Activated T-cell treated with anti-CD3 and anti-CD28 coated beads, Interleukin-2, amount 50 U/mL, for 72 hours (primary cell): Measurements from ENCODE around the gene TCN2. TPM values are rescaled to one million over a fixed set of nuclear protein-coding genes. Genes with fewer than 3 reads are reported as not detected.

Source experiments
- ATAC-seq, 2 donors: fragments of 150-1000 bp; cut with Tn5 transposase; replicated peaks in 1 of 2; 2 replicates each; pipeline ENCODE4 v1.10.0; 2021; ENCODE audit warnings: moderate library complexity in 2 of 2, mild to moderate bottlenecking in 1 of 2
- DNase-seq, 2 donors: peaks; one replicate each; pipeline ENCODE4 v3.0.0; 2021 to 2022; ENCODE audit warnings: mixed read lengths in 1 of 2
- H3K27ac Mint-ChIP-seq: one replicate; pipeline ENCODE4 v1.8.0; 2022; ENCODE audit warnings: mild to moderate bottlenecking, moderate library complexity, mixed read lengths
- H3K27me3 Mint-ChIP-seq: one replicate; pipeline ENCODE4 v1.8.0; 2022; ENCODE audit warnings: low read depth, mixed read lengths
- H3K36me3 Mint-ChIP-seq, 2 donors: one replicate each; pipeline ENCODE4 v1.8.0; 2022; ENCODE audit warnings: mixed read lengths in 2 of 2, mild to moderate bottlenecking in 1 of 2; ENCODE audit not compliant: insufficient read depth in 2 of 2
- H3K4me1 Mint-ChIP-seq: one replicate; pipeline ENCODE4 v1.8.0; 2022; ENCODE audit warnings: low read depth, mixed read lengths
- H3K4me3 Mint-ChIP-seq, 2 donors: one replicate each; pipeline ENCODE4 v1.8.0; 2022; ENCODE audit warnings: mild to moderate bottlenecking in 2 of 2, mixed read lengths in 2 of 2, moderate library complexity in 2 of 2
- H3K9me3 Mint-ChIP-seq, 2 donors: one replicate each; pipeline ENCODE4 v1.8.0; 2022; ENCODE audit warnings: mixed read lengths in 2 of 2
- total RNA-seq, 2 donors: library from RNA; stranded (reverse); gene quantifications; one replicate each; pipeline ENCODE4 v1.2.3, GENCODE V29; 2022

The TCN2 gene
- total RNA-seq, 2 donors from 2014 or later: 0.44 to 1.3 TPM

DNA sequence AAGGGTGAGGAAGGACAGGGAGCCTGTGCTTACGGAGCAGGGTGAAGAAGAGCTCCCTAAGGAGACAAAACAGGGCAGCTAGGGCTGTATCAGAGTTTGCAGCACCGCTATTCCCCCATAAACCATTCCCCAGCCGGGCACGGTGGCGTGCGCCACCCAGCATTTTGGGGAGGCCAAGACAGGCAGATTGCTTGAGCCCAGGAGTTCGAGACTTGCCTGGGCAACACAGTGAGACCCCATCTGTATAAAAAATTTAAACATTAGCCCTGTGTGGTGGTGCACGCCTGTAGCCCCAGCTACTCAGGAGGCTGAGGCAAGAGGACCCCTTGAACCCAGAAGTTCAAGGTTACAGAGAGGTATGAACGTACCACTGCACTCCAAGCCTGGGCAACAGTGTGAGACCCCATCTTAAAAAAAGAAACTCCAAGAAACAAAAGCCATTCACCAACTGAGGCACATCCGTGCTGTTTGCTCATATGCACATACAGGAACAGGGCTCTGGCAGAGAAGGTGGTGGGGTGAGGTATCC lies 37.2 kb upstream of the TCN2 start:
- Mint-ChIP-seq H3K27me3 (no peaks in the 10 kb centered on the region), H3K4me3 (no peak overlapping the region), H3K9me3 (no peaks in the 10 kb centered on the region), H3K27ac (no peak overlapping the region), H3K4me1 (no peaks in the 10 kb centered on the region), H3K36me3 (no peaks in the 10 kb centered on the region)
- DNase-seq (no peak), ATAC-seq (no peak)

DNA sequence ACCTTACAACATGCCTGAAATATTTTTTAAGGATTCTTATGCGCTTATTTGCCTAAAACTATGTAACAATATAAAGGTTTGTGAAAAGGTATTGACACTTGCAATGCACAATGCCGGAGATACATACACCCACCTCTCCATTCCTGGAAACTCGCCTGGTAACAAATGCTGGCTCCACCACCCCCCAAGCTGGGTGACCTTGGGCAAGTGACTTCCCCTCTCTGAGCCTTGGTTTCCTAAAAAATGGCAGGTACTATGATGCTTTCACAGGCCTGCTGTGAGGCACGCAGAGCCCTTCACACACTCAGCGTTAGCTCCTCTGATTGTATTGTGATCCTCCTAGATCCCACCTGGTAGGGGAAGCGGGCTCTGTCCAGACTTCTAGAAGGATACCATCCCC lies 34.8 kb upstream of the TCN2 start:
- no peak for ATAC-seq
- no peak for DNase-seq
- Mint-ChIP-seq H3K27me3 (no peaks in the 10 kb centered on the region), H3K27ac (no peak overlapping the region), H3K36me3 (peaks cover 0 to 2% of the 10 kb centered on the region in 2 donors), H3K4me3 (no peak overlapping the region), H3K9me3 (no peaks in the 10 kb centered on the region), H3K4me1 (no peaks in the 10 kb centered on the region)

DNA sequence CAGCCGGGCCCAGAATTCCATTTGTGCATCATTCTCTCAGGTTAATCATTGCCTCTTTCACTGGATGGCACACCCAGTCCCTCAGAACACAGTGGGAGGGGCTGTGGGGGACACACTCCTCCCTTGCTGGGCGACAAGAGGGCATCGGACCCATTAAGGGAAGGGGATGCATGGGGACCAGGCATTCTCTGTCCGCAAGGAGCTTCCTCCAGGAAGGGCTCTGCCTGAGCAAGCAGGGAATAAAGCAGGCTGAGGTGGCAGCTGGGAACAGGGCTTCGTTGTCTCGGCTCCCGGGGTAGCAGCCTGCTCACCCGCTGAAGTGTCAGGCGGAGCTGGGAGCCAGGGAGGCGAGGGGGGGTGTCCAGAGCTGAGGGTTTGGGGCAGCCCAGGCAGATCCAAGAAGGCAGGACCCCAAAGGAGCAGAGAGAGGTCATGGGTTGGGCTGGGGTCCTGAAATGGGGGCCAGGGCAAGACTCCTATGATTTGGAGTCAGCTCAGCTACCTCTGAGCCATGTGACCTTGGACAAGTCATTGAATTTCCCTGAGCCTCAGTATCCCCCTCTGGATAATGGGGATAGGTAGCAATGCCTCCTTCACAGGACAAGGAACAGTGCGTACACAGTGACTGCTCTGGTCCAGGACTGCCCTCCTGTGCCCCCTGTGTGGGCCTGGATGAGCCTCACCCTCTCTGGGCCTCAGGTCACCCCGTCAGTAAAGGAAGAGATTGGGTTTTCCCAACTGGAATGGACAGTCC lies 34.0 kb upstream of the TCN2 start:
- H3K27ac Mint-ChIP-seq: no peak overlapping the region

DNA sequence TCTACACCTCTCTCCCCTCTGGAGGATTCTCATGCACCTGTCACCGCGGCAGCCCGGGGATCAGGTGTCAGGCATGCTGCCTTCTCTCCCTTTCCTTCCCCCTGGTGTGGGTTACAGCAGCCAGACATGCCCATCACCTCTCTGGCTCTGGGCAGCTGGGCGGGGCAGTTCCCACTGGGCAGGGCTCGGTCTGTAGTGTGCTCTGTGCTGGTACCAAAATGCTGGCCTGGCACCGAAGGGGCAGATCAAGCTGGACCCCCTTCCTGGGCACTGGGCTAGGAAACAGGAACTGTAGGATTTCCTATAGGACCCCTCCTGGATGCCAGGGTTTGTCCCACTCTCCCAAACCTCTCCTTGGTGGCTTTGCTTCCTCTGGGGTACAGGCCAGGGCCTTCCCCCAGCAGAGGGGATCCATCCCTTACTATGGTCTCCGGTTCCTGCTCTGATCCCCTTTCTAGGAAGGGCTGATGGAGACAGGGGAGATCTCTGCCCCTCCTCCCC lies 33.3 kb upstream of the TCN2 start:
- H3K27ac Mint-ChIP-seq: no peak overlapping the region
- no peak overlapping the region for H3K4me3 Mint-ChIP-seq
- no peaks in the 10 kb centered on the region for H3K9me3 Mint-ChIP-seq
- ATAC-seq (no peak), DNase-seq (no peak)
- H3K4me1 Mint-ChIP-seq: no peaks in the 10 kb centered on the region
- no peaks in the 10 kb centered on the region for H3K27me3 Mint-ChIP-seq
- peaks cover 0 to 2% of the 10 kb centered on the region in 2 donors for H3K36me3 Mint-ChIP-seq

More for the DNA sequence above, 34.0 kb upstream of the TCN2 start:
- no peak for DNase-seq
- H3K9me3 Mint-ChIP-seq: no peaks in the 10 kb centered on the region
- H3K4me3 Mint-ChIP-seq: no peak overlapping the region
- H3K36me3 Mint-ChIP-seq: peaks cover 0 to 2% of the 10 kb centered on the region in 2 donors
- no peaks in the 10 kb centered on the region for H3K27me3 Mint-ChIP-seq
- H3K4me1 Mint-ChIP-seq: no peaks in the 10 kb centered on the region
- no peak for ATAC-seq

DNA sequence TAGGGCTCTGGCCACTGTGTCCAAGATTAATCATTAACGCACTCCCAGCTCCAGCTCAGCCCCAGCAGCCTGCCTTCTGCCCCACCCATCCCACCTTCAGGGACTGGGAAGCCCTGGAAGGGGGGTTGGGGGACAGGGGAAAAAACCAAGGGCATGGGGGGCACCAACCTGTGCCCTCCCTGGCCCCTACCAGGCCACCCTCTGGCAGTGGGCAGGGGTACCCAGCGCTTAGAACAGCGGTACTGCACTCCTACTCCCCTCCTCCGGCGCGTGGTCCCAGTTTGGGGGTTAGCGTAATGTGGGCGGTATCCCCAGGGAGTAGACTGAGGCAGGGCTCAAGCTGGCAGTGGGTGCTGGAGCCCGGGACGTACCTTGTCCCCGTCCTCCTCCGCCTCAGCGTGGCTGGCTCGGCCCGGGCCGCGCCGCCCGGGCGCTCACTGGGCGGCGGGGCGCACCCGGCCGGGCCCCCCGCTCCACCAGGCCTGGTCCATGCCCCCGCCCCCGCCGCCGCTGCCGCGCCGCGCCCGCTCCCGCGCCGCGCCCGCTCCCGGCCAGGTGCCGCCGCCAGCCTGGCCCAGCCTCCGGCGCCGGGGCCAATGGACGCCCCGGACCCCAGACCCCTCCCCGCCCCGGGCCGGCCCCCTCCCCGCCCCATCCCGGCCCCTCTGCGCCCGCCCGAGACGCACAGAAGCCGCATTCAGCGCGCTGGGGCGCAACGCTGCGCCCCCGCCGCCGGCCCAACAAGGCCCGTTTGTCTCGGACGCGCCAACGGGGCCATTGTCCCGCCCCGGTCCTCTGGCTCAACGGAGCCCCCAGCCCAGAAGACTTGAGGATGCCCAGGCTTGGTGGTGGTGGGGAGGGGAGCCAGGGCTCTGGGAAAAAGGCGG lies 32.6 kb upstream of the TCN2 start, which contains the start of gene GAL3ST1:
Gene GAL3ST1 (minus strand): TSS at position 571 of the 887 bp plus-strand sequence. CDS start 17,273 bp downstream, outside the sequence.
- Mint-ChIP-seq H3K9me3 (no peaks in the 10 kb centered on the region), H3K4me3 (no peak within 1 kb of the TSS), H3K27me3 (no peaks in the 10 kb centered on the region), H3K4me1 (no peaks in the 10 kb centered on the region), H3K27ac (no peak within 1 kb of the TSS), H3K36me3 (peaks cover 2 to 4% of the 10 kb centered on the region in 2 donors)
- DNase-seq (no peak), ATAC-seq (no peak)

DNA sequence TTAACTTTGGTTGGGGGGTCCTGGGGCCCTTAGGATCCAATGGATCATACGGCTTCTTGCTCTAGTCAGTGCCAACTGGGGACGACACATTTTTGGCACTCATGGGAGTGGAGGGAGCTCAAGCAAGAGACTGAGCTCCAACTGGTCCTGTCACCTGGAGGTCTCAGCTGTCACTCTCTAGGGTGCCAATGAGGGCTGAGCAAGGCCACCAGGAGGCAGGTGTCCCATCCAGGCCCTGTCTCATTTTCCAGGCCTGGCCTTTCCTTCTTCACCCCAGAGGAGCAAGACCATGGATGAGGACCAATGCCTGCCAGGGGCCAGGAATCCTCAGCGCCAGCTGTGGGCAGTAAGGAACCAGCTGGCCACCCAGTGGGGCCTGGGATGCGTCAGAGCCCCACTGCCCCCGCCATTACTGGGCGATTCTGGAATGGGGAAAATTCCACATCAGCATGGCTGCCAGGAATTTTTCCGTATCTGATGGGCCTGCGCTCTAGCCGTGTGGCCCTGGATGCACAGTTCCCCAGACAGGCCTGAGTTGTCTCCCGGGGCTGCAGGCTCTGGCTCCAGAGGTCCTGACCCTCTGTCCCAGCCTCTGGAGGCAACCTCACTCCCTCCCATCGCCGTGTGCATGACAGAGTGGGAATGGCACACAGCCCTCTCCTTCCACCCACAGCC lies 31.8 kb upstream of the TCN2 start:
- Mint-ChIP-seq H3K4me3 (no peak overlapping the region), H3K36me3 (peaks cover 4 to 6% of the 10 kb centered on the region in 2 donors)

DNA sequence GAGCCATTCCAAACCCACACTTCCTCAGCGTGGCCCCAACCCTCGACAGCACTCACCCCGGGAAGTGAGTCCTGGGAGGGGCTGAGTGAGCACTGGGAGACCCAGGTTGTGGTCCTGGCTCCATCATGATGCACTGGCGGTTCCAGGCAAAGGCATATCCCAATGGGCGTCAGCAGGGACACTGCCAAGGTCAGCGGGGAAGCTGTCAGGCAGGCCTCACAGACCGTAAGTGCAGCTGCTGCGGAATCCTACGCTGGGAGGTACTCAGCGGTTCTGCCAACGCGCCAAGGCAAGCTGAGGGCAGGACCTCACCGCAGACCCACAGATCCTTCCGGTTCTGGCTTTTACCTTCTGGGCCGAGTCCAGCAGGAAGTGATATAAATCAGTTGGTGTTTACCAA lies 31.1 kb upstream of the TCN2 start:
- Mint-ChIP-seq H3K36me3 (peaks cover 4 to 7% of the 10 kb centered on the region in 2 donors), H3K4me3 (no peak overlapping the region), H3K27ac (no peak overlapping the region), H3K4me1 (no peaks in the 10 kb centered on the region), H3K9me3 (no peaks in the 10 kb centered on the region), H3K27me3 (no peaks in the 10 kb centered on the region)
- no peak for ATAC-seq
- DNase-seq: no peak

More for the DNA sequence above, 31.8 kb upstream of the TCN2 start:
- ATAC-seq (no peak), DNase-seq (no peak)
- Mint-ChIP-seq H3K27me3 (no peaks in the 10 kb centered on the region), H3K27ac (no peak overlapping the region), H3K4me1 (no peaks in the 10 kb centered on the region), H3K9me3 (no peaks in the 10 kb centered on the region)

DNA sequence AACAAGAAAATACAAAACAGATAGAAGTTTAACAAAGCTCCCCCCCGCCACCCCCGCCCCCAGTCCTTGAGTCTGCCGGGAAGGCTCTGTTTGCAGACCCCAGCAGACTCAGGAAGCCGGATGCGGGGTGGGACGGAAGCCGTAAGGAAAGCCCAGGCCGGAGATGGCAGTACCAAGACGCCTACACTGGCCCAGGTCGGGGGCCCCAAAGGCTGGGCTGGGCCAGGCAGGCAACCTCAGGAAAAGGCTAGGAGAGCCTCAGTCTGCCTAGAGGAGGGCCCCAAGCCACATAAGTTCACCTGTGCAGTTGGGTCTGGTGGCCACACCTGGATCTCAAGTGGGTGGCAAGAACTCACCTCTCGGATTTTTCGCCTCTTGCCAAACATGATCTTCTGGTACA lies 28.5 kb upstream of the TCN2 start:
- DNase-seq (no peak), ATAC-seq (no peak)
- Mint-ChIP-seq H3K9me3 (no peaks in the 10 kb centered on the region), H3K27ac (no peak overlapping the region), H3K36me3 (peaks cover 4 to 9% of the 10 kb centered on the region in 2 donors), H3K4me1 (no peaks in the 10 kb centered on the region), H3K4me3 (no peak overlapping the region), H3K27me3 (no peaks in the 10 kb centered on the region)

DNA sequence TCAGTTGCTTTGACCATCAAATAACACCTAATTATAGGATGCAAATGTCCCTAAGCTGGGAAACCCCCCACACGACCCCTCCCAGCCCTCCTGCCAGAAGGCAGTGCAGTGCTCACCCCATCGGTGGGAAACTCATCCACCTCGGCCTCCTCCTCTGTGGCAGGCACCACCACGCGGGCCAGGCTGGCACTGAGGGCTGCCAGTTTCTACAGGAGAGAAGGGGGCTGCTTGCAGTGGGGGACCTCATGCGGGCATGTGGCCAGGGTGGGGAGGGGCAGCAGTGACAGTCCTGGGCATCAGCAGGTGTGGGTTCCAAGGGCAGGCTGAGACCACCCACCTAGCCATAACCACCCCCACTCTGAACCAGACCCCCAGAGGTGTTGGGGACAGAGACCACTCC lies 26.1 kb upstream of the TCN2 start:
- no peaks in the 10 kb centered on the region for H3K27me3 Mint-ChIP-seq
- H3K36me3 Mint-ChIP-seq: peaks cover 4 to 17% of the 10 kb centered on the region in 2 donors
- H3K27ac Mint-ChIP-seq: no peak overlapping the region
- no peaks in the 10 kb centered on the region for H3K9me3 Mint-ChIP-seq
- no peak for DNase-seq
- H3K4me3 Mint-ChIP-seq: no peak overlapping the region
- ATAC-seq: no peak
- no peaks in the 10 kb centered on the region for H3K4me1 Mint-ChIP-seq

DNA sequence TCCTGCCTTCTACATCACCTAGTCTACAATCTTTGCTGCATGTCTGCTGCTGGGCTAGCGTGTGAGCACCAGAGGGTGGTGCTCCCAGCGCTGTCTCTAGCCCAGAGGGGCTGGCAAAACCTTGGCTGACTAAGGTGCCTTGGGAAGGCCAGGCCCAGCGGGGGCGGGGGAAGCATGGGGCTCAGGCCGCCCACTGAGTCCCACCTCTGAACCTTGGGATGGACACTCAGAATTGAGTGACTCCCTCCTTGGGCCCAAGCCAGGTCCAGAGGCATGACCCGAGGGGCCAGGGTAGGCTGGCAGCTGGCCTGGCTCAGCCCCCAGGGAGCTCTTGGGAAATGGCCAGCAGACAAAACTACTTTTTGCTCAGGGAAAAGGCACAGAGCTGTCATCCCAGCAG lies 24.9 kb upstream of the TCN2 start:
- ATAC-seq (no peak), DNase-seq (no peak)
- Mint-ChIP-seq H3K4me1 (no peaks in the 10 kb centered on the region), H3K27ac (no peak overlapping the region), H3K27me3 (no peaks in the 10 kb centered on the region), H3K36me3 (peaks cover 2 to 25% of the 10 kb centered on the region in 2 donors), H3K9me3 (no peaks in the 10 kb centered on the region), H3K4me3 (no peak overlapping the region)

DNA sequence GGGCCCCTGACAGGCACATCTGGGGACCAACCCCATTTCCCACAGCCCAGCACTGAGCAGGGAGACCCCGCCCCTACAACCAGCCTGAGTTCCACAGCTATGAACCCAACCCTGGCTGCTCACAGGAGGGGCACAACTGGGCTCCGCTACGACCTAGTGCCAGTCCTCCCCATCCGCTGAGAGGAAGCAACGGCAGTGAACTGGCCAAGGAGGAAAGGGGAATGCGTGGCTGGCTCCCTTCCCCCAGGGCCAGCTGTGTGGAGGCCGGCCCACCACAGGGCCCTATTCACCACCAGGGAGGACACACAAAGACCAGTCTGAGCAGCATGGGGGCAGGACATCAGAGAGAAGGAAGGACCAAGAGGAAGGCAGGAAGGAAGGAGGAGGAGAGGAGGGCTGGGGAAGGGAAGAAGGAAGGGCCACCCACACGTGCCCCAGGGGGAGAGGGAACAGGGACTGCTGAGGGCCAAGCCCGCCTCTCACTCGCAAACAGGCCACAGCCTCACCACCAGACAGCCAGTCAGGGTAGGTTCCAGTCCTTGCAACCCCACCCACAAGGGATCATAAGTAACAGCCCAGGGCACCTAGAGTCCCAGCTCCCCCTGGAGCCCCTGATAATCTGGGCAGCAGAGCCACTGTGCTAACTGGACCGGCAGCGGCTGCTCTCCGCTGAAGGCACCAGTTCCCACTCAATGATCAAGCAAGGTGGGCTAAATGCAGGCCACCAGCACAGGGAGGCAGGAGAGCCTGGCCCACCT lies 24.0 kb upstream of the TCN2 start:
- H3K4me1 Mint-ChIP-seq: no peaks in the 10 kb centered on the region
- no peak overlapping the region for H3K4me3 Mint-ChIP-seq
- DNase-seq: no peak
- H3K27ac Mint-ChIP-seq: no peak overlapping the region
- H3K9me3 Mint-ChIP-seq: no peaks in the 10 kb centered on the region
- no peaks in the 10 kb centered on the region for H3K27me3 Mint-ChIP-seq
- no peak for ATAC-seq
- peaks cover 4 to 29% of the 10 kb centered on the region in 2 donors for H3K36me3 Mint-ChIP-seq

DNA sequence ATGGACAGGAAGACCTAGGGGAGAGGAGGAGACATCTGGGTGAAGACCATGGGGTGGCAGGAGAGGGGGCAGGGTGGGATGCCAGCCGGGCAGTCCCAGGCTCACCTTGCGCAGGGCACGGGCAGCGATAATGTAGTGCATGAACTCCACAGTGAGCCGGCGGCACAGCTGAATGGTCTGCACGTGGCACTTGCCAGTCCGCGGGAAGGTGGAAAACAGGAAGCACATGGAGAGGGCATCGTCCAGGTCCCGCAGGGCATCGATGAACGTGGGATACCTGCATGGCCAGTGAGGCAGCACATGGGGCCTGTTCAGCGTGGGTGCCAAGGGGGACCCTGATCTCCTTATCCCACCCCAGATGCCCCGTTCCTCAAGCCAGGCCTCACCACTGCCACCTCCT lies 22.5 kb upstream of the TCN2 start:
- no peak for ATAC-seq
- H3K9me3 Mint-ChIP-seq: no peaks in the 10 kb centered on the region
- H3K4me1 Mint-ChIP-seq: no peaks in the 10 kb centered on the region
- no peak overlapping the region for H3K4me3 Mint-ChIP-seq
- DNase-seq: no peak
- H3K27ac Mint-ChIP-seq: no peak overlapping the region
- H3K27me3 Mint-ChIP-seq: no peaks in the 10 kb centered on the region
- H3K36me3 Mint-ChIP-seq: peaks cover 2 to 25% of the 10 kb centered on the region in 2 donors
